ENCODE results near the gene PDLIM5. TPM values are rescaled to one million over a fixed set of nuclear protein-coding genes. Genes with fewer than 3 reads are reported as not detected.

PDLIM5 gene
- total RNA-seq, 1 donor = 72.1 TPM

GRCh38 chr4:94484818-94485217, 33.1 kb downstream of the PDLIM5 start:
- Histone ChIP-seq H3K27me3 (ENCODE audit: insufficient read depth, low read length) (no peaks in the 10 kb centered on the region), H3K4me3 (ENCODE audit: low read length) (no peak overlapping the region), H3K9me3 (ENCODE audit: low read depth, low read length) (no peaks in the 10 kb centered on the region), H3K4me1 (ENCODE audit: insufficient read depth, low read length) (peaks cover 12% of the 10 kb centered on the region)

- Histone ChIP-seq H3K27me3 (ENCODE audit: insufficient read depth, low read length) (no peaks in the 10 kb centered on the region), H3K4me1 (ENCODE audit: insufficient read depth, low read length) (peaks cover 12% of the 10 kb centered on the region), H3K4me3 (ENCODE audit: low read length) (no peak overlapping the region), H3K9me3 (ENCODE audit: low read depth, low read length) (no peaks in the 10 kb centered on the region)
These were observed 34.6 kb downstream of the PDLIM5 start for GRCh38 chr4:94486372-94486801.

DNA sequence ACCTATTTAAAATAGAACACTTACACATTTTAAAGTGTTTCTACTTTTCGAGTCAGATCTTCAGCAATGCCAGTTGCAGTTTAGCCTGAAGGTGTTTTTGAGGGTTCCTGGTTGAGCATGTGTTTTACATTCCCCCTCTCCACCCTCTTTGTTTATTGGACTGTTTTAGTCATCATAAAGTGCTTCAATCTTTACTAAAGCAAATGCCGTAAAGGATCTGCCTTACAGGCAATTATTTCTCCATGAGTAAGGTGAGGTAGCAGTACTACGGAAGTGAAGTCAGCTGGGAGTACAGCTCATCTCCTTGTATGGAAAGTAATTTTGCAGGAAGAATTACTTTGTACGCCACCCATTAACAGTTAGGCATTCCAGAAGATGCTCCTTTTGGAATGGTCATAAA, 36.9 kb downstream of the PDLIM5 start:
- peaks cover 12% of the 10 kb centered on the region for H3K4me1 ChIP-seq (ENCODE audit: insufficient read depth, low read length)
- H3K9me3 ChIP-seq (ENCODE audit: low read depth, low read length) = no peaks in the 10 kb centered on the region
- no peak overlapping the region for H3K4me3 ChIP-seq (ENCODE audit: low read length)
- no peaks in the 10 kb centered on the region for H3K27me3 ChIP-seq (ENCODE audit: insufficient read depth, low read length)

GRCh38 chr4:94489098-94489497, 37.4 kb downstream of the PDLIM5 start:
- H3K4me1 ChIP-seq (ENCODE audit: insufficient read depth, low read length) = peaks cover 12% of the 10 kb centered on the region
- H3K9me3 ChIP-seq (ENCODE audit: low read depth, low read length) = no peaks in the 10 kb centered on the region
- H3K27me3 ChIP-seq (ENCODE audit: insufficient read depth, low read length) = no peaks in the 10 kb centered on the region
- no peak overlapping the region for H3K4me3 ChIP-seq (ENCODE audit: low read length)

- Histone ChIP-seq H3K4me1 (ENCODE audit: insufficient read depth, low read length) (peaks cover 5% of the 10 kb centered on the region), H3K27me3 (ENCODE audit: insufficient read depth, low read length) (no peaks in the 10 kb centered on the region), H3K9me3 (ENCODE audit: low read depth, low read length) (no peaks in the 10 kb centered on the region), H3K4me3 (ENCODE audit: low read length) (no peak overlapping the region)
These were observed 38.7 kb downstream of the PDLIM5 start for GRCh38 chr4:94490437-94490836.

GRCh38 chr4:94491322-94491721, 39.6 kb downstream of the PDLIM5 start:
- Histone ChIP-seq H3K9me3 (ENCODE audit: low read depth, low read length) (no peaks in the 10 kb centered on the region), H3K4me3 (ENCODE audit: low read length) (no peak overlapping the region), H3K27me3 (ENCODE audit: insufficient read depth, low read length) (no peaks in the 10 kb centered on the region), H3K4me1 (ENCODE audit: insufficient read depth, low read length) (no peaks in the 10 kb centered on the region)

GRCh38 chr4:94495408-94495807, 43.7 kb downstream of the PDLIM5 start:
- no peaks in the 10 kb centered on the region for H3K9me3 ChIP-seq (ENCODE audit: low read depth, low read length)
- H3K27me3 ChIP-seq (ENCODE audit: insufficient read depth, low read length) = no peaks in the 10 kb centered on the region
- no peaks in the 10 kb centered on the region for H3K4me1 ChIP-seq (ENCODE audit: insufficient read depth, low read length)
- no peak overlapping the region for H3K4me3 ChIP-seq (ENCODE audit: low read length)

GRCh38 chr4:94497690-94498089, 45.9 kb downstream of the PDLIM5 start:
- Histone ChIP-seq H3K4me1 (ENCODE audit: insufficient read depth, low read length) (no peaks in the 10 kb centered on the region), H3K9me3 (ENCODE audit: low read depth, low read length) (no peaks in the 10 kb centered on the region), H3K27me3 (ENCODE audit: insufficient read depth, low read length) (no peaks in the 10 kb centered on the region), H3K4me3 (ENCODE audit: low read length) (no peak overlapping the region)

DNA sequence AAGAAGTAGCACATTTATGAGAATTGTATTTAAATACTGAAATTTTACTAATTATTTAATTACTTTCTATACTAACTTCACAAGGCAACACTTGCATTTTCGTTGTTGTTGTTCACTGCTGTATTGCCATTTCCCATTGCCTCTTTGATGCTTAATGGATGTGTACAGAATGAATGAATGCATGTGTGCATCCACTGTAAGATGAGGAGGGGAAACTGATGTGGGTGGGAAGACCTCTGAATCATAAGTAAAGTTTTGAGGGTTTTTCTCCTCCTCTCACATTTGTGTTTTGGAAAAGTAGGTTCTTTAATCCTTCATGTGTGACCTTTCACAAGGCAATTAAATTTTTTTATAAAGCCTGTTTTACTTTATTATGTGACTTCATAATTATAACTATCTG, 46.8 kb downstream of the PDLIM5 start:
- Histone ChIP-seq H3K9me3 (ENCODE audit: low read depth, low read length) (no peaks in the 10 kb centered on the region), H3K4me3 (ENCODE audit: low read length) (no peak overlapping the region), H3K27me3 (ENCODE audit: insufficient read depth, low read length) (no peaks in the 10 kb centered on the region), H3K4me1 (ENCODE audit: insufficient read depth, low read length) (no peaks in the 10 kb centered on the region)

DNA sequence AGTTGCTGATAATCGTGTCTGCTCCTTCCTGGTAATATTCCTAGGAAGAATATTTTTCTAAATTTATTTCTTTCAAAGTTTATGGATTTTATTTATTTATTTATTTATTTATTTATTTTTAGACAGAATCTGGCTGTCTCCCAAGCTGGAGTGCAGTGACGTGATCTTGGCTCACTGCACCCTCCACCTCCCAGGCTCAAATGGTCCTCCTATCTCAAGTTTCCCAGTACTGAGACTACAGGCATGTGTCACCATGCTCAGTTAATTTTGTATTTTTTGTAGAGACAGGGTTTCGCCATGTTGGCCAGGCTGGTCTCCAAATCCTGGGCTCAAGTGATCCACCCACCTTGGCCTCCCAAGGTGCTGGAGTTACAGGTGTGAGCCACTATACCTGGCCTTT, 48.9 kb downstream of the PDLIM5 start:
- Histone ChIP-seq H3K4me1 (ENCODE audit: insufficient read depth, low read length) (no peaks in the 10 kb centered on the region), H3K27me3 (ENCODE audit: insufficient read depth, low read length) (no peaks in the 10 kb centered on the region)

GRCh38 chr4:94504545-94504944, 52.8 kb downstream of the PDLIM5 start:
- no peaks in the 10 kb centered on the region for H3K9me3 ChIP-seq (ENCODE audit: low read depth, low read length)
- no peaks in the 10 kb centered on the region for H3K27me3 ChIP-seq (ENCODE audit: insufficient read depth, low read length)
- no peak overlapping the region for H3K4me3 ChIP-seq (ENCODE audit: low read length)
- no peaks in the 10 kb centered on the region for H3K4me1 ChIP-seq (ENCODE audit: insufficient read depth, low read length)

More for the DNA sequence above, 48.9 kb downstream of the PDLIM5 start:
- H3K9me3 ChIP-seq (ENCODE audit: low read depth, low read length) = no peaks in the 10 kb centered on the region
- H3K4me3 ChIP-seq (ENCODE audit: low read length) = no peak overlapping the region

DNA sequence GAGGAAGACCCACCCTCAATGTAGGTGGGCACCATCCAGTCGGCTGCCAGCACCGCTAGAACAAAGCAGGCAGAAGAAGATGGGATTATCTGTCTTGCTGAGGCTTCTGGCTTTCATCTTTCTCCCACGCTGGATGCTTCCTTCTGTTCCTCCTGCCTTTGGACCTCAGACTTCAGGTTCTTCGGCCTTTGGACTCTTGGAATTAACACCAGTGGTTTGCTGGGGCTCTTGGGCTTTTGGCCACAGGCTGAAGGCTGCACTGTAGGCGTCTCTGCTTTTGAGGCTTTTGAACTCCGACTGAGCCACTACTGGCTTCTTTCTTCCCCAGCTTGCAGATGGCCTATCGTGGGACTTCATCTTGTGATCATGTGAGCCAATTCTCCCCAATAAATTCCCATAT, 55.1 kb downstream of the PDLIM5 start:
- Histone ChIP-seq H3K4me1 (ENCODE audit: insufficient read depth, low read length) (no peaks in the 10 kb centered on the region), H3K9me3 (ENCODE audit: low read depth, low read length) (no peaks in the 10 kb centered on the region), H3K4me3 (ENCODE audit: low read length) (no peak overlapping the region), H3K27me3 (ENCODE audit: insufficient read depth, low read length) (no peaks in the 10 kb centered on the region)

- Histone ChIP-seq H3K4me3 (ENCODE audit: low read length) (no peak overlapping the region), H3K27me3 (ENCODE audit: insufficient read depth, low read length) (no peaks in the 10 kb centered on the region), H3K4me1 (ENCODE audit: insufficient read depth, low read length) (no peaks in the 10 kb centered on the region), H3K9me3 (ENCODE audit: low read depth, low read length) (no peaks in the 10 kb centered on the region)
These were observed 55.5 kb downstream of the PDLIM5 start for GRCh38 chr4:94507281-94507680.

DNA sequence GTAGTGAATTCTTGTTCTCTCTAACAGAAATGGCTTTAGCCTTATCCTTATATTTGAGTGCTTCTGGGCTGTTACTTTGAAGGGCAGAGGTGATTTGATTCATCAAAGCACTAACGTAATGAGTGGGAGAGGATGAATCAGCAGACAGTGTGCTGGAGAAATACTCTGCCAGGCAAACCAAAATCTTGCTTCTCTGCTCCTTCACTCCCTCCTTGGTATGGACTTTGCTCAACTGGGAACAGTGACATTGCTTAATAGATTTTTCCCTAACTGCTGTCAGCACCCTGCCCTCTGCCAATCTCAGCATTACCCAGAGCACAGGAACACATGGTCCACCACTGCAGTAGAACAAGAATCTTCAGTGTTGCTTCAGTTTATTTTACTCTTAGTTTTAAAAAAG, 56.0 kb downstream of the PDLIM5 start:
- no peaks in the 10 kb centered on the region for H3K27me3 ChIP-seq (ENCODE audit: insufficient read depth, low read length)
- H3K4me1 ChIP-seq (ENCODE audit: insufficient read depth, low read length) = no peaks in the 10 kb centered on the region
- no peaks in the 10 kb centered on the region for H3K9me3 ChIP-seq (ENCODE audit: low read depth, low read length)
- no peak overlapping the region for H3K4me3 ChIP-seq (ENCODE audit: low read length)

DNA sequence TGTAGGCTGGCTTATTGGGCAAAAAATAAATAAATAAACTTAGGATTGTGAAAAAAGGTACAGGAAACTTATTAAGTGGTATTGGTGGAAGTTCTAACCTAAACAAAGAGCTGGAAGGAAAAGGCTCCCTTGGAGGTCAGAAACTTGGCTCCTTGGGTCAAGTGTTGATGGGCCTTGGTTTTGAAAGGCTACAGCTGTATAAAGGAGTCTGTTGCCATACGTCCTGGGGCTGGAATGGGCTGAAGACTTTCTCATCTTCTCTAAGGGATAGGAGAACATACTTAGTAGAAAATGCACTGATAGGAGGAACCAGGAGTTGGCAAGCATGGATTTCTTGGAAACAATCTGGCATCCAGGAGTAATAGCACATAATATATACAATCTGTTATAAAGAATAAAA, 56.6 kb downstream of the PDLIM5 start:
- Histone ChIP-seq H3K27me3 (ENCODE audit: insufficient read depth, low read length) (no peaks in the 10 kb centered on the region), H3K9me3 (ENCODE audit: low read depth, low read length) (no peaks in the 10 kb centered on the region), H3K4me1 (ENCODE audit: insufficient read depth, low read length) (no peaks in the 10 kb centered on the region), H3K4me3 (ENCODE audit: low read length) (no peak overlapping the region)

GRCh38 chr4:94508806-94509205, 57.1 kb downstream of the PDLIM5 start:
- H3K9me3 ChIP-seq (ENCODE audit: low read depth, low read length) = no peaks in the 10 kb centered on the region
- H3K27me3 ChIP-seq (ENCODE audit: insufficient read depth, low read length) = no peaks in the 10 kb centered on the region
- no peaks in the 10 kb centered on the region for H3K4me1 ChIP-seq (ENCODE audit: insufficient read depth, low read length)
- no peak overlapping the region for H3K4me3 ChIP-seq (ENCODE audit: low read length)

- Histone ChIP-seq H3K27me3 (ENCODE audit: insufficient read depth, low read length) (no peaks in the 10 kb centered on the region), H3K4me3 (ENCODE audit: low read length) (no peak overlapping the region), H3K4me1 (ENCODE audit: insufficient read depth, low read length) (no peaks in the 10 kb centered on the region), H3K9me3 (ENCODE audit: low read depth, low read length) (no peaks in the 10 kb centered on the region)
These were observed 59.8 kb downstream of the PDLIM5 start for GRCh38 chr4:94511591-94511990.
